NCI-H526 (cell line): ENCODE results near the gene ELAPOR1.
A peak's percentile ranks its signal among the peaks of the same experiment; 100 is the strongest.

Source experiments
- DNase-seq, 2 experiments: peaks; one replicate each; lab custom pipeline; 2025; lab: John Stamatoyannopoulos, UW

ELAPOR1 gene

GRCh38 chr1:109099938-109100773 is 13.8 kb upstream of the ELAPOR1 start:
- peak; percentile 99 for DNase-seq

DNA sequence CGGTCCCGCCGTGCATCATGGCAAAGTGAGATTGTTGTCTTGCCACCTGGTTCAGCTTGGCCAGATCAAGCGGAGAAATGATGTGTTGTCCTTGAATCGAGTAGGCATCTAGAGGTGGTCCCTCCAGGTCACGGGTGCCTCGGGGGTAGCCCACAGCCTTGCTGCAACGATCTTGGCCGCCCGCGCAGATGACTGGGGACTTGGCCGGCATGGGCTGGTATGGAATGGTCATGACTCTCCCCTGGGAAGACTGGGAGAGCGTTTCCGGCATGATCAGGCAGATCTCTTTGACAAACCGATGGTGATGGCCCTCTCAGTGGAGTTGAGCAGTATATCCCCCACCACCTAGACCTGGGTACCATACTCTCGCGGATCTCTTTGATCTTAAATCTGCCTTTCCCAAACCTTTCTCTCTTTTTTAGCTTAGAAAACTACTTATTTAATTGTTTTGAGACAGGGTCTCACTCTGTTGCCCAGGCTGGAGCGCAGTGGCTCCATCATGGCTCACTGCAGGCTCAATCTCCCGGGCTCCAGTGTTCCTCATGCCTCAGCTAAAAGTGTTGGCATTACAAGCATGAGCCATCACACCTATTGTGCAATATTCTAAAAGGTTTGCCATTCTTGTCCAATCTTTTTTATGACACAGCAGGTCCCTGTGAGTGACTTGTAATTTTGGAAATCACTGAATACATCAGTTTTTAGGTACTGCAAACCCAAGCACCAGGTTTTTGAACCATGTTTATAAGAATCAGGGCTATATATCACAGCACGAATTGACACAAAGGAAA is 9.4 kb upstream of the ELAPOR1 start:
- no peak for DNase-seq

DNA sequence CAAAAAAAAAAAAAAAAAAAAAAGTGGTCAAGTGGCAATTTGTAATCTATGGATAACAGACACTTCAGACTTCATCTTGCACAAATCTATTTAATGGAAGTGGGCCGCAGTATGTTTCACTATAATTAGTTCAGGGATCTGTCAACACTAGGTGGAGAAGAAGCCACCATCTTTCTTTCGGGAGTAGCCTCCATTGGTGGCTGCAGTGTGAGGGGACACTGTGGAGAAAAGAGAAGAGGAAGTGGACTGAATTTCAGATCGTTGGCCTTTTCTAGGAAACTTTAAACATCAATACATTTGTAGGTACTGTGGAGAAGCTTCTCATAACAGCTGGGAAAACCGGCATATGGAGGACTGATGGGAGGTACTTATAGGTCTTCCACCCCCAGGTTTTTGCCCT is 8.0 kb upstream of the ELAPOR1 start:
- no peak for DNase-seq

GRCh38 chr1:109107785-109108184 is 6.1 kb upstream of the ELAPOR1 start:
- DNase-seq = no peak

GRCh38 chr1:109109906-109110305 is 4.0 kb upstream of the ELAPOR1 start:
- no peak for DNase-seq

- DNase-seq = no peak
These were observed 2.4 kb upstream of the ELAPOR1 start for GRCh38 chr1:109111386-109112055.

- DNase-seq = peak in 1 of 2 experiments; percentile 39
These were observed 1.8 kb upstream of the ELAPOR1 start for GRCh38 chr1:109112056-109112651.

DNA sequence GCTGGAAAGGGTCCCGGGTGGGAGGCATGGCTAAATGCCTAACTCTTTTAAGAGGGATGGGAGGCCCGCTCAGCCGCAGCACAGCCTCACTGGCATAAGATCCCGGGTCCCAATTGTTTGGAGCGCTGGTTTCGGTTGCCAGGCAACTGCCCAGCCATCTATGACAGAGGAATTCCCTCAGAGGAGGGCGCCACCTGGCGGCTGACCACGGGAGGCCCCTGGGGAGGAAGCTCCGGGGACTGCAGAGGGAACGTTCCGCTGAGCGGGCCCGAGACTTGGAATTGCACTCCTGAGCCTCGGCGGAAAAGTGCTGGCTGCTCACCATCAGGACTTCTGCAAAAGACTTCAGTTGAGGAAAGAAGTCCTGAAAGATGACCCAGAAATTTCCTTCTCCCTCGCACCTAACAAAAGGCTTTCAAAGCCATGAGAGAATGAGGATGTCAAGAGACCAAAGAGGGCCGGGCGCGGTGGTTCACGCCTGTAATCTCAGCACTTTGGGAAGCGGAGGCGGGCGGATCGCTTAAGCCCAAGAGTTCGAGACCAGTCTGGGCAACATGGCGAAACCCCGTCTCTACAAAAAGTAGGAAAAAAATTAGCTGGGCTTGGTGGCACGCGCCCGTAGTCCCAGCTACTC is 1.1 kb upstream of the ELAPOR1 start:
- peak; percentile 89 to 98 for DNase-seq

DNA sequence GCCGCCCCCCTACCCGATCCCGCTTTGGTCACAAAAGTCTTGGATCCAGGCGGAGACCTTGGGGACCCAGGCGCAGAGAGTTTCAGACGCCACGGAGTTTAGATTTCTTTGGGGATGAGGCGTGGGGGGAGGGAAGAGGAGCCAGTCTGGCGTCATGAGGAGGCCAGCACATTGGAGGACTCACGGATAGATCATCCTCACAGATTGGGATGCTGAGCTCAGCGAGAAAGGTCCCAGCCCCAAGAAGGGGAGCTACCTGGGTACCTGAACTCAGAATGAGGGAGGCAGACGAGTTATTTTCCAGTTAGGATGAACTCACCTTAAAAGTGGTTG is 393 bp downstream of the ELAPOR1 start:
- peak in 1 of 2 experiments; percentile 71 for DNase-seq

DNA sequence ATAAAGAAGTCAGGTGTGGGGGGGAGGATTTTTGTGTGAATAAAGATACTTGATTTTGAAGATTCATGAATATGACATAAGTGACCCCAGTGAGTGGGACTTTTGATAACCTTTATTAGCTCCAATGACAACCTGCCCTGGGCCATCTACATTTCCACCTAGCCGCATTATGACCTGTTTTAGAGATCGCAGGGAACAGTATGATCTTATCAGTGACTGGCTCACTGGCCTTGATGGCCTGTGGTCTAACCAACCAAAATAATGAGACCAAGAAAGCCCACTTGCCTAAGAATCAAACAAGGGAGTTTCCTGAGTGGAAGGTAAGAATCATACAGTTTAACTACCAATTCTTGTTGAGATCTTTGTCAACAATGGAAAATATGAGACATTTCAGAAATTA is 1.8 kb downstream of the ELAPOR1 start:
- DNase-seq = peak; percentile 67 to 82

GRCh38 chr1:109116286-109116685 is 2.4 kb downstream of the ELAPOR1 start:
- DNase-seq = peak; percentile 77 to 90

DNA sequence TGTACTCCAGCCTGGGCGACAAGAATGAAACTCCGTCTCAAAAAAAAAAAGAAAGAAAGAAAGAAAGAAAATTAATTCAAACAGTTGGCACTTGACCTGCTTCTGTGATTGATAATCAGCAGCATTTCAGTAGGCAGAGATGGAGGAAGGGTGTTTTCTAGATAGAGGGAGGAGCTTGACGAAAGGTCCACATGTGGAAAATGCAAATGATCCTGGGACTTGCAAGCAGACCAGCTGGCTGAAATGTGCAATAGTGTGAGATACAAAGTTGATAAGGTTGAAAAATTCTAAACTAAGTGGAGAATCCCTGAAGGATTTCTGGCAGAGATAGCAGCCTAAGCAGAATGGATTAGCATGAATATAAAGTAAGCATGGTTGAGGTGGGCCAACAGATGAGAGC is 4.2 kb downstream of the ELAPOR1 start:
- DNase-seq = peak; percentile 56 to 75

DNA sequence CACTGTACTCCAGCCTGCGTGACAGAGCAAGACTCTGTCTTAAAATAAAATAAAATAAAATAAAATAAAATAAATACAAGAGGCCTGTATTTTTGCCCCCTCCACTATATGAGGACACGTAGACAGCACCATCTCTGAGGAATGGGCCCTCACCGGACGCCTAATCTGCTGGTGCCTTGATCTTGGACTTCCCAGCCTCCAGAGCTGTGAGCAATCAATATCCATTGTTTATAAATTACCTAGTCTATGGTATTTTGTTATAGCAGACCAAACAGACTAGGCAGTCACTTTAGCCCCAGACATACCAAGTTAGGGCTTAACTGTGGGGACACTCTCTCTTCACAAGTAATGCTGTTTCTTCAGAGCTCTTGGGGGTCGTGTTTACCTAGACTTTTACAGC is 6.4 kb downstream of the ELAPOR1 start:
- no peak for DNase-seq

GRCh38 chr1:109131059-109131458 is 17.1 kb downstream of the ELAPOR1 start:
- no peak for DNase-seq

DNA sequence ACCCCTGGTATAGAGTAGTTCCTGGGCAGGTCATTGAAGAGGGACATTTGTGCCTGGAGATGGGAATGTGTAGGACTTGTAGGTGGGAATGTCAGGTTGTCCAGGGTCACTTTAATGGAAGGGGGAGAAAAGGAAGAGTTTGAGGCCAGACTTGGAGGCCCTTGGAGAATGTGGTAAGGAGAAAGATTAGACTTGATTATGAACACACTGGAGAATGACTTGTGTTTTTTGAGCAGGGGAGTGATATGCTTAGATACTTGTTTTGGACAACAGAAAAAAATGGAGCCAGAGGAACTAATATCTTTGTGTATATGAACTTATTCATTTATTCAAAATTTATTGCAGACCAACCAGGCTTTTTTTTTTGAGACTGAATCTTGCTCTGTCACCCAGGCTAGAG is 17.9 kb downstream of the ELAPOR1 start:
- DNase-seq = no peak

DNA sequence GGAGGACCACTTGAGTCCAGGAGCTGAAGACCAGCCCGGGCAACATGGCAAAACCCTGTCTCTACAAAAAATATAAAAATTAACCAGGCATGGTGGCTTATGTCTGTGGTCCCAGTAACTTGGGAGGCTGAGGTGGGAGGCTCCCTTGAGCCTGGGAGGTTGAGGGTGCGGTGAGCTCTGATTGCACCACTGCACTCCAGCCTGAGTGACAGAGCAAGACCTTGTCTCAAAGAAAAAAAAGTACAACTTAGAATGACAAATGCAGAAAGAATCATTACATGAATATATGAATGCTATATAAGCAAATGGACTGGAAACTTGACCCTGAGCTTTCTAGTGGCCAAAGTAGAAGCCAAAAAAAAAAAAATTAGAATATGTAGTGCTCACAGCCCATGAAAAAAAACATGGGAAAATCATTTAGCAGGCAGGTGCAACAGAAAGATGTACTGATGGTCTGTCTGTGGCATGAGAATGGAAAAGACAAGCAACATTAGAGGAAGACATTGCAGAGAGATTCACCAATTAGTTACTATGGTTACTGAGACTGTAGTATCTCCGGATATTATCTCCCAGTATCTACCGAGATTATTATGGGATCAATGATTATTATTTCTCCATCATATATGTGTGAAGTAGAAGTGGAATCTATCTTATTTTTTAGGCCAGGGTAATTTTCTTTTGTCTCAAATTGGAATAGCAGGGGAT is 19.2 kb downstream of the ELAPOR1 start:
- no peak for DNase-seq

DNA sequence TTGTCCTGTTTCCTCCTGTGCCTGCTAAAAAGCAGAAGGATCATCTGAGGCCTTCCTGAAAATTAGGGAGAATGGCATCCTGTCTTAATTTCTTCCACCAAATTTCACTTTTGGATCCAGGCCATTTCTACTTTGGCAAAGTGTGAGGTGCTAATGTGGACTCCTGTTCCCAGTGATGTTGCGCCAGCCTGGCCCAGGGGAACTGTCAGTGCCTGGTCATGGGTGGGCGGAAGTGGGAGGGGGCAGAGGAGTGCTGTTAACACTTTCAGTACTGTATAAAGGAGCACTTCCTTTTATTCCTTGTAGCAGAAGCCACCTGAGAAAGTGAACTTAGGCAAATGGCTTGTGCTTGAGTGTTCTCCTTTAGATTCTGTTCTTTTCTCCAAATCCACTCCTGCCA is 19.9 kb downstream of the ELAPOR1 start:
- DNase-seq = peak; percentile 9 to 46

DNA sequence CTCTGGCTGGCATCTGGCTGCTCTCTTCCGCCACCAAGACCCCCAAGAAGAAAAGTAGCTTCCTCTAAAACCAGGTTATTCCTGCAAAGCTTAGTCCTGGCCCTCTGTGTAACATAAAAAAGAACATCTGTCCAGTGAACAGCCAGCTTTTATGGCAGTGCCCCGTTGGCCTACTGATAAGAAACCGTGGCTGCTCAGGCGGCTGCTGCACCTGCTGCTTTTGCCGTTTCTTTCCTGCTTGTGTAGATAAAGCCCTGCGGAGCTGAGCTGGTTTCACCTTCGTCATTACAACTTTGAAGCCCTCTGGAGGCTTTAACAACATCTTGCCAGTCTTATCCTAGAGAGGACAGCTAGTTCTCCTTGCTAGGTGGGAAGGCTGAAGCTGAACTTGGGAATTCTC is 20.5 kb downstream of the ELAPOR1 start:
- peak; percentile 71 to 84 for DNase-seq

GRCh38 chr1:109135940-109136339 is 22.0 kb downstream of the ELAPOR1 start:
- no peak for DNase-seq

GRCh38 chr1:109136766-109137165 is 22.9 kb downstream of the ELAPOR1 start:
- DNase-seq = peak; percentile 37 to 48

GRCh38 chr1:109137958-109138357 is 24.0 kb downstream of the ELAPOR1 start:
- peak in 1 of 2 experiments; percentile 38 for DNase-seq
